GM12872 (cell line): ENCODE results near the gene UCK2.

Experiments
- TF ChIP-seq, protein P1 (sequence below): IDR thresholded peaks from 3 replicates; pipeline ENCODE4 v1.5.1; 2011; ENCODE audit warnings: low read depth, mild to moderate bottlenecking, low read length, moderate library complexity; ENCODE audit not compliant: insufficient read depth

The UCK2 gene

DNA sequence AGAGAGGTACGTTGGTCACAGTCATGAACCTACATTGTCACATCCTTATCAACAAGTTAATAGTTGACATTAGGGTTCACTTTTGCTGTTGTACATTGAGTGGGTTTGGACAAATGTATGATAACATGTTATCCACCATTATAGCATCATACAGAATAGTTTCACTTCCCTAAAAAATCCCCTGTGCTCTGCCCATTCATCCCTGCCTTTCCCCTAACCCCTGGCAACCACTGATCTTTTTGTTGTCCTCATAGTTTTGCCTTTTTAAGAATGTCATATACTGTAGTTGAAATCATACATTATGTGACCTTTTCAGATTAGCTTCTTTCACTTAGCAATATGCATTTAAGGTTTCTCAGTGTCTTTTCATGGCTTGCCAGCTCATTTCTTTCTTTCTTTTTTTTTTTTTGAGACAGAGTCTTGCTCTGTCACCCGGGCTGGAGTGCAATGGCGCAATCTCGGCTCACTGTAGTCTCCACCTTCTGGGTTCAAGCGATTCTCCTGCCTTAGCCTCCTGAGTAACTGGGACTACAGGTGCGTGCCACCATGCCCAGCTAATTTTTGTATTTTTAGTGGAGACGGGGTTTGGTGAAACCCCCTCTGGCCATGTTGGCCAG lies 50.6 kb downstream of the UCK2 start:
- TF ChIP-seq, protein P1, sequence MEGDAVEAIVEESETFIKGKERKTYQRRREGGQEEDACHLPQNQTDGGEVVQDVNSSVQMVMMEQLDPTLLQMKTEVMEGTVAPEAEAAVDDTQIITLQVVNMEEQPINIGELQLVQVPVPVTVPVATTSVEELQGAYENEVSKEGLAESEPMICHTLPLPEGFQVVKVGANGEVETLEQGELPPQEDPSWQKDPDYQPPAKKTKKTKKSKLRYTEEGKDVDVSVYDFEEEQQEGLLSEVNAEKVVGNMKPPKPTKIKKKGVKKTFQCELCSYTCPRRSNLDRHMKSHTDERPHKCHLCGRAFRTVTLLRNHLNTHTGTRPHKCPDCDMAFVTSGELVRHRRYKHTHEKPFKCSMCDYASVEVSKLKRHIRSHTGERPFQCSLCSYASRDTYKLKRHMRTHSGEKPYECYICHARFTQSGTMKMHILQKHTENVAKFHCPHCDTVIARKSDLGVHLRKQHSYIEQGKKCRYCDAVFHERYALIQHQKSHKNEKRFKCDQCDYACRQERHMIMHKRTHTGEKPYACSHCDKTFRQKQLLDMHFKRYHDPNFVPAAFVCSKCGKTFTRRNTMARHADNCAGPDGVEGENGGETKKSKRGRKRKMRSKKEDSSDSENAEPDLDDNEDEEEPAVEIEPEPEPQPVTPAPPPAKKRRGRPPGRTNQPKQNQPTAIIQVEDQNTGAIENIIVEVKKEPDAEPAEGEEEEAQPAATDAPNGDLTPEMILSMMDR: no peak

DNA sequence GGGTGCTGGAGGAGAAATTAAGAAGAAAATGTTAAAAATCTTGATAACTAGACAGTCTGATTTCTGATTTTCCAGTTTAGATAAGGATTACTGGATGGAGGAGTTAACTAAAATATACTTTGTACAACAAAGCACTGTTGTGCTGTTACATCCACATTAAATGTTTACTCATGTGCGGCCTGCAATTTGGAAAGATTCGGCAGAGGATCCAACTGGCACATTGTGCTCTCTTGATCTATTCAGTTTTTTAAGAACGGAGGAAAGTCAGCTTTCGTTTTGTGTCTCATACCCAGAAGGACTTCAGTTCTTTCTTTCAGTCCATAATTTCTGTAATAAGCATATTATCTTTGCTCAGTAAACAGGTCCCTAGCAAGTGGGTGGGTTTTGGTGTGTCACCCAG lies 52.5 kb downstream of the UCK2 start:
- TF ChIP-seq, protein P1: no peak

DNA sequence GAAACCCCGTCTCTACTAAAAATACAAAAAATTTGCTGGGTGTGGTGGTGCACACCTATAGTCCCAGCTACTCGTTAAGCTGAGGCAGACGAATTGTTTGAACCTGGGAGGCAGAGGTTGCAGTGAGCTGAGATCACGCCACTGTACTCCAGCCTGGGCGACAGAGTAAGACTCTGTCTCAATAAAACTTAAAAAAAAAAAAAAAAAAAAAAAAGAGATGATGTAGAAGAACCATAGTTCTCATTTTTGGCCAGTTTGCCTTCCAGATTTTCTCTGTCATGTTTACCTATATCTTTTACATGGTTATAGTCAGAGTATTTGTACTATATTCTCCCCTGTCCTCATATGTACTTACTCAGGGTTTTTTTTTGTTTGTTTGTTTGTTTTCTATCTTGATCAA lies 53.6 kb downstream of the UCK2 start:
- TF ChIP-seq, protein P1: no peak

GRCh38 chr1:165882168-165882837 lies 54.9 kb downstream of the UCK2 start:
- TF ChIP-seq, protein P1: no peak

DNA sequence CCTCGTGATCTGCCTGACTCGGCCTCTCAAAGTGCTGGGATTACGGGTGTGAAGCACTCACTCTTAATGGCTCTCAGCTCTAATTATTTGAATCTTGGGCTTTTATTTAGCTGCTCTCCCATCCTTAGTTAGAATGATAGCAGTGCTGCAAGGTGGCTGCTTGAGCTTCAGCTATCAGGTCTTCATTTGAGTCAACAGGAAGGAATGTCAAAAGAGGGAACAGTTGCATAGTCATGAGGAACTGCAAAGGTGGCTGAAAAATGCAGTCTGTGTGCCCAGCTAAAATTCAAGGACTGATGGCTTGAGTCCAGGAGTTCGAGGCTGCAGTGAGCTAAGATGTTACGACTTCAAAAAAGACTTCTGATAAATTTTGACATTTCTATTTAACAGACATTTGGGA lies 55.6 kb downstream of the UCK2 start:
- TF ChIP-seq, protein P1: no peak

DNA sequence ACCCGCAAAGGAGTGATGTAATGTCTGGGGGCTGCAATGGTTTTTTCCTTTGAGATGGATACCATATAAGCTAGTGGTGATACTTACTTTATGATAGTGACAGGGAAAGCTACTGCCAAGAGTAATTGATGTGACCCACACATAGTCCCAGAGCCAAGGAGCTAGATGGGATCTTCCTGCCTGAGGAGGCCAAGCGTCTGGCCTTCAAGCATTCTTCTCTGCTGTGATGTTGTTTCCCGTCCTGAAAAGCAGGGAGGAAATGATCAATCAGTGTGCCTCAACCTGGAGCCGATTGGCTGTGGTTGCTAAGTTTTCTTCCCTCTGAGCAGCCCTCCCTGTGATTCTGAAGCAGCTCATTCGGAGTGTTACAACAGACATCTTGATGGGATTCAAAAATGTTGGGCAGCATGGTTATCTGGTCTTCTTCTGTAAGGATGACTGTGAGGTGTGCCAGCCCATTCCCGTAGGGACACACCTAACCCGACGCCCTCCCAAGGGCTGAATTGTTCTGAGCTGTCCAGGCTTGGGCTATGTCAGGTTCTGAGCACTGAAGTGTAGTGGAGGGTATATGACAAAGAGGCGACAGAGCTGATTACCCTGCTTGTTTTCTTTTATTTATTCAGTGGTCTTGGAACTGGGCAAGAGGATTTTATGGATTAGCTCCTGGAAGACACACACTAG lies 56.7 kb downstream of the UCK2 start:
- TF ChIP-seq, protein P1: no peak

- TF ChIP-seq, protein P1: no peak
These were observed 57.4 kb downstream of the UCK2 start for GRCh38 chr1:165884690-165885304.
